GM12874 (cell line): ENCODE data around the gene GRIK1.

Experiments
- CTCF ChIP-seq: IDR thresholded peaks from 2 replicates; pipeline ENCODE4 v1.5.1; 2011; ENCODE audit warnings: low read depth, mild to moderate bottlenecking, control low read depth, low read length, moderate library complexity; ENCODE audit not compliant: insufficient read depth

Gene GRIK1

GRCh38 chr21:29805105-29805504, 134.7 kb downstream of the GRIK1 start:
- TF ChIP-seq CTCF = no peak

- no peak for TF ChIP-seq CTCF
Observed at GRCh38 chr21:29803191-29803590, 136.6 kb downstream of the GRIK1 start.

- TF ChIP-seq CTCF = no peak
Observed at GRCh38 chr21:29801122-29801521, 138.7 kb downstream of the GRIK1 start.

GRCh38 chr21:29800056-29800455, 139.7 kb downstream of the GRIK1 start:
- TF ChIP-seq CTCF = no peak

GRCh38 chr21:29798840-29799239, 141.0 kb downstream of the GRIK1 start:
- no peak for TF ChIP-seq CTCF

- no peak for TF ChIP-seq CTCF
Observed at GRCh38 chr21:29797155-29797554, 142.6 kb downstream of the GRIK1 start.

GRCh38 chr21:29793712-29794111, 146.1 kb downstream of the GRIK1 start:
- TF ChIP-seq CTCF = no peak

- TF ChIP-seq CTCF = no peak
Observed at GRCh38 chr21:29789393-29789792, 150.4 kb downstream of the GRIK1 start.
